A549 (cell line): ENCODE measurements around the gene SSH3. TPM values are rescaled to one million over a fixed set of nuclear protein-coding genes. Genes with fewer than 3 reads are reported as not detected.

Source experiments
- BCL3 ChIP-seq: fragments of >200 bp; sonication (Bioruptor Twin); formaldehyde crosslinking; IDR thresholded peaks from 3 replicates; pipeline ENCODE4 v1.6.1; 2016
- CBX2 ChIP-seq: fragments of 200-600 bp; sonication (generic); IDR thresholded peaks from 2 replicates; pipeline ENCODE4 v1.6.1; 2016; ENCODE audit warnings: low read depth, mild to moderate bottlenecking, borderline replicate concordance
- CTCF ChIP-seq: fragments of >200 bp; sonication (Bioruptor Twin); formaldehyde crosslinking; IDR thresholded peaks from 3 replicates; pipeline ENCODE4 v1.5.1; 2016
- E2F6 ChIP-seq: IDR thresholded peaks from 2 replicates; pipeline ENCODE4 v1.6.1; 2012; ENCODE audit warnings: low read depth, borderline replicate concordance
- EHMT2 ChIP-seq: fragments of 200-600 bp; sonication (generic); IDR thresholded peaks from 2 replicates; pipeline ENCODE4 v1.6.1; 2016; ENCODE audit warnings: antibody characterized with exemption, low read depth, mild to moderate bottlenecking, moderate library complexity
- EP300 ChIP-seq, 2 experiments: fragments of >200 bp; sonication (Bioruptor Twin); formaldehyde crosslinking; IDR thresholded peaks; 2 replicates in 1 of 2; 3 replicates in 1 of 2; pipeline ENCODE4 v1.6.1; 2016 to 2017
- ESRRA ChIP-seq: fragments of 150-350 bp; IDR thresholded peaks from 2 replicates; pipeline ENCODE4 v1.6.1; 2014; ENCODE audit warnings: mild to moderate bottlenecking, low read length, borderline replicate concordance
- FOXS1 ChIP-seq: fragments of 250-450 bp; sonication (Bioruptor Pico); IDR thresholded peaks from 2 replicates; pipeline ENCODE4 v1.5.0; 2020; ENCODE audit warnings: mild to moderate bottlenecking, moderate library complexity
- GATA3 ChIP-seq: IDR thresholded peaks from 2 replicates; pipeline ENCODE4 v1.6.1; 2012; ENCODE audit warnings: borderline replicate concordance
- HEYL ChIP-seq: fragments of 250-450 bp; sonication (Bioruptor Pico); IDR thresholded peaks from 2 replicates; pipeline ENCODE4 v1.8.0; 2021; ENCODE audit warnings: mild to moderate bottlenecking, moderate library complexity
- HMGXB4 ChIP-seq: fragments of 250-450 bp; sonication (Bioruptor Pico); IDR thresholded peaks from 2 replicates; pipeline ENCODE4 v1.5.0; 2021; ENCODE audit warnings: mild to moderate bottlenecking, moderate library complexity, borderline replicate concordance
- HOXA7 ChIP-seq: fragments of 250-450 bp; sonication (Bioruptor Pico); IDR thresholded peaks from 2 replicates; pipeline ENCODE4 v1.5.0; 2020; ENCODE audit warnings: mild to moderate bottlenecking, moderate library complexity
- MAX ChIP-seq: IDR thresholded peaks from 2 replicates; pipeline ENCODE4 v1.6.1; 2012
- NFE2L2 ChIP-seq: fragments of 150-350 bp; conservative IDR thresholded peaks from 2 replicates; pipeline ENCODE4 v1.6.1; 2014; ENCODE audit warnings: low read length
- PBX3 ChIP-seq: IDR thresholded peaks from 2 replicates; pipeline ENCODE4 v1.6.1; 2012
- POLR2A ChIP-seq: IDR thresholded peaks from 2 replicates; pipeline ENCODE4 v1.6.1; 2012; ENCODE audit warnings: mild to moderate bottlenecking, low read length
- POLR2AphosphoS2 ChIP-seq: conservative IDR thresholded peaks from 2 replicates; pipeline ENCODE4 v1.6.1; 2012; ENCODE audit warnings: low read length, improper control_type of control experiment, inconsistent platforms
- SREBF2 ChIP-seq: fragments of 450-650 bp; IDR thresholded peaks from 2 replicates; pipeline ENCODE4 v1.6.1; 2014; ENCODE audit warnings: mild to moderate bottlenecking, moderate library complexity
- TP53 ChIP-seq: fragments of 250-450 bp; sonication (Bioruptor Pico); IDR thresholded peaks from 2 replicates; pipeline ENCODE4 v1.5.0; 2021; ENCODE audit warnings: mild to moderate bottlenecking, moderate library complexity
- ZFP36 ChIP-seq: fragments of 450-650 bp; IDR thresholded peaks from 2 replicates; pipeline ENCODE4 v1.6.1; 2014; ENCODE audit warnings: borderline replicate concordance; ENCODE audit not compliant: partially characterized antibody
- ZNF302 ChIP-seq: fragments of 250-450 bp; sonication (Bioruptor Pico); IDR thresholded peaks from 2 replicates; pipeline ENCODE4 v1.9.0; 2021; ENCODE audit warnings: inconsistent platforms, mild to moderate bottlenecking, moderate library complexity
- ZSCAN20 ChIP-seq: fragments of 250-450 bp; sonication (Bioruptor Pico); IDR thresholded peaks from 2 replicates; pipeline ENCODE4 v1.8.0; 2022; ENCODE audit warnings: mild to moderate bottlenecking, moderate library complexity
- polyA plus RNA-seq, 4 experiments: library from polyadenylated mRNA; depleted of rRNA in 3 of 4; stranded (reverse); fragments of >200 nt; fragmentation: RNase III in 1 of 4; extraction: RNeasy Plus Mini Kit Qiagen cat#74134 plus additional on column Dnase treatment in 1 of 4; gene quantifications; 2 replicates in 3 of 4; 3 replicates in 1 of 4; pipeline ENCODE4 v1.2.3, GENCODE V29; 2011 to 2017

The SSH3 gene
- polyA plus RNA-seq, 2 of the 4 experiments (the other 2 are of a cell fraction), result 13.9 to 24.1 TPM

- TF ChIP-seq PBX3 (peak; percentile 42), POLR2A (peak; percentile 28; the same call in 1 of the 2 replicates), ZFP36 (no peak), ZSCAN20 (no peak), ESRRA (no peak), EP300 (IDR thresholded peaks at IDR 0.05) (0 out of 5 replicates have a peak, but pooled peaks of 1 of the 2 experiments have one; percentile 2), NFE2L2 (no peak), E2F6 (no peak), FOXS1 (no peak), HOXA7 (CRISPR knock-in tag) (0 out of 2 replicates have a peak, but pooled peaks have one; percentile 52), EHMT2 (no peak), BCL3 (no peak), ZNF302 (CRISPR knock-in tag) (no peak), HEYL (CRISPR knock-in tag) (no peak), CBX2 (no peak), CTCF (no peak), TP53 (peak; percentile 89; the same call in 1 of the 2 replicates), GATA3 (no peak), HMGXB4 (CRISPR knock-in tag) (no peak), SREBF2 (no peak), POLR2AphosphoS2 (no peak), MAX (peak; percentile 64; the same call in 1 of the 2 replicates)
These were observed 49.4 kb downstream of the SSH3 start (continued) for GRCh38 chr11:67352546-67353316.
